A673 (cell line): ENCODE data around the gene SKI. TPM values are rescaled to one million over a fixed set of nuclear protein-coding genes. Genes with fewer than 3 reads are reported as not detected.

Source experiments
- BruUV-seq: library from RNA; stranded (reverse); fragments of 400-500 nt; replicated peaks from 2 replicates; lab custom pipeline; 2021; lab: Mats Ljungman, UMichigan
- CTCF ChIA-PET: fragments of 300-600 bp; sonication (Branson Sonifier 250); formaldehyde crosslinking; loops from one replicate; lab custom pipeline; 2022; ENCODE audit warnings: antibody characterized with exemption; lab: Charles Lee
- POLR2A ChIA-PET: fragments of 300-600 bp; sonication (Branson Sonifier 250); formaldehyde crosslinking; loops from one replicate; lab custom pipeline; 2022; ENCODE audit warnings: antibody characterized with exemption; ENCODE audit not compliant: low non-redundant PET; lab: Charles Lee
- DNase-seq: peaks from one replicate; pipeline ENCODE4 v3.0.0-alpha.2; 2015; ENCODE audit warnings: low spot score
- H3K27ac ChIP-seq: fragments of 200-600 bp; sonication (generic); 2 replicates; pipeline ENCODE4 v1.5.1; 2016; ENCODE audit warnings: mixed run types, low read depth, mild to moderate bottlenecking, mixed read lengths, antibody characterized with exemption, low read length; ENCODE audit not compliant: poor library complexity, severe bottlenecking
- H3K27me3 ChIP-seq: fragments of 200-600 bp; sonication (generic); replicated peaks from 2 replicates; pipeline ENCODE4 v1.6.1; 2017; ENCODE audit warnings: mixed run types, low read depth, mild to moderate bottlenecking, mixed read lengths, antibody characterized with exemption, low read length; ENCODE audit not compliant: insufficient read depth, poor library complexity
- H3K36me3 ChIP-seq: fragments of 200-600 bp; sonication (generic); 2 replicates; pipeline ENCODE4 v1.6.1; 2016; ENCODE audit warnings: mixed run types, mild to moderate bottlenecking, mixed read lengths, antibody characterized with exemption, low read length; ENCODE audit not compliant: insufficient read depth, poor library complexity, severe bottlenecking
- H3K4me1 ChIP-seq: fragments of 200-600 bp; sonication (generic); 2 replicates; pipeline ENCODE4 v1.6.1; 2017; ENCODE audit warnings: mixed run types, mild to moderate bottlenecking, mixed read lengths, antibody characterized with exemption, low read length; ENCODE audit not compliant: insufficient read depth, poor library complexity, severe bottlenecking
- H3K4me3 ChIP-seq: fragments of 200-600 bp; sonication (generic); 2 replicates; pipeline ENCODE4 v1.5.1; 2016; ENCODE audit warnings: low read depth, mixed run types, mild to moderate bottlenecking, mixed read lengths, low read length; ENCODE audit not compliant: poor library complexity, severe bottlenecking
- H3K9me3 ChIP-seq: fragments of 200-600 bp; sonication (generic); 2 replicates; pipeline ENCODE4 v1.6.1; 2016; ENCODE audit warnings: mixed run types, low read depth, mild to moderate bottlenecking, mixed read lengths, antibody characterized with exemption, low read length; ENCODE audit not compliant: poor library complexity, severe bottlenecking
- EZH2 ChIP-seq: fragments of 200-600 bp; sonication (generic); IDR thresholded peaks from 2 replicates; pipeline ENCODE4 v1.6.1; 2017; ENCODE audit warnings: borderline replicate concordance, low read depth, mild to moderate bottlenecking, mixed read lengths, antibody characterized with exemption, low read length; ENCODE audit not compliant: poor library complexity, severe bottlenecking
- intact Hi-C: fragments of 100-400 bp; cut with micrococcal nuclease; formaldehyde crosslinking; loops from one replicate; pipeline ENCODE4 v1.10.0; 2022; ENCODE audit not compliant: unreplicated experiment
- total RNA-seq: library from RNA; stranded (reverse); gene quantifications from 2 replicates; pipeline ENCODE4 v1.2.3, GENCODE V29; 2021
- TF ChIP-seq, protein P1 (sequence below): fragments of 300-800, 200-600 bp; sonication (generic); conservative IDR thresholded peaks from 2 replicates; pipeline ENCODE4 v1.5.1; 2017; ENCODE audit warnings: low read depth, mild to moderate bottlenecking, antibody characterized with exemption, low read length, moderate library complexity, mixed read lengths

SKI gene
- total RNA-seq, 1 experiment from 2014 or later = 88.1 TPM

DNA sequence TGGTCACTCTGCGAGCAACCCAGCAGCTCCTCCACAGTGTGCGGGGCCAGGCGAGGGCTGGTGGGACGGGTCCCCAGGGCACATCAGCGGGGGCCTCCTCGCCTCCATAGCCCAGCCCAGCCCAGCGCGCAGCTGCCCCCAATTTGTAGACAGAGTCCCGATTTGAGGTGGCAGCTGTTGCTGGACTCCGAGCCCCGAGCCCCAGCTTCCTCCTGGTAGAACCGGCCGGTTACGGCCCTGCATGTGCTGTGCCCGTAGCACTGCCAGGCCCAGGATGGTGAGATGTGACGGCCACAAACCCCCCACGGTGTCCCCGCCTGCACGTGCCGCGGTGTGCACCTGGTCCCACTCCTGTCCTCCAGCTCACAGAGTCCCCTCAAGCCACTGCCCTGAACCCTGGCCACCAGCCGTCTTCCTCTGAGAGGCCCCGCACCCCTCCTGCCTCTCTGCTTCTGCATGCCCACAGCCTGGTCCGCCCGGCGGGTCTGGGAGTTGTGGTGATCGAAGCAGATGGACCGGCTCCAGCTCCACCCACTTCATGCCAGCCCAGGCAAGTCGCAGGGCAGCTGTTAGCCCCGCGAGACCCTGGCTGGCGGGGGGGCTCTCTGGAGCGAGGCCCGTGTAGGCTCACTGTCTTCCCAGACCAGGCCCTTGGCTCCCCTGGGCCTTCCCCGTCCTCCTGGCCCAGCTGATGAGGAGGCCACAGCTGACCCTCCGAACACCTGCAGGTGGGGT, 107.8 kb downstream of the SKI start:
- Histone ChIP-seq H3K9me3 (no peaks in the 10 kb centered on the region), H3K4me3 (no peak overlapping the region), H3K27ac (no peak overlapping the region), H3K27me3 (no peaks in the 10 kb centered on the region), H3K4me1 (no peaks in the 10 kb centered on the region), H3K36me3 (no peaks in the 10 kb centered on the region)
- TF ChIP-seq, protein P1, sequence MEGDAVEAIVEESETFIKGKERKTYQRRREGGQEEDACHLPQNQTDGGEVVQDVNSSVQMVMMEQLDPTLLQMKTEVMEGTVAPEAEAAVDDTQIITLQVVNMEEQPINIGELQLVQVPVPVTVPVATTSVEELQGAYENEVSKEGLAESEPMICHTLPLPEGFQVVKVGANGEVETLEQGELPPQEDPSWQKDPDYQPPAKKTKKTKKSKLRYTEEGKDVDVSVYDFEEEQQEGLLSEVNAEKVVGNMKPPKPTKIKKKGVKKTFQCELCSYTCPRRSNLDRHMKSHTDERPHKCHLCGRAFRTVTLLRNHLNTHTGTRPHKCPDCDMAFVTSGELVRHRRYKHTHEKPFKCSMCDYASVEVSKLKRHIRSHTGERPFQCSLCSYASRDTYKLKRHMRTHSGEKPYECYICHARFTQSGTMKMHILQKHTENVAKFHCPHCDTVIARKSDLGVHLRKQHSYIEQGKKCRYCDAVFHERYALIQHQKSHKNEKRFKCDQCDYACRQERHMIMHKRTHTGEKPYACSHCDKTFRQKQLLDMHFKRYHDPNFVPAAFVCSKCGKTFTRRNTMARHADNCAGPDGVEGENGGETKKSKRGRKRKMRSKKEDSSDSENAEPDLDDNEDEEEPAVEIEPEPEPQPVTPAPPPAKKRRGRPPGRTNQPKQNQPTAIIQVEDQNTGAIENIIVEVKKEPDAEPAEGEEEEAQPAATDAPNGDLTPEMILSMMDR = no peak
- no peak for TF ChIP-seq EZH2
- POLR2A ChIA-PET = no interaction called here
- CTCF ChIA-PET = no interaction called here
- BruUV-seq = no TSS peak
- DNase-seq = no peak
- intact Hi-C loops = no loop called here

DNA sequence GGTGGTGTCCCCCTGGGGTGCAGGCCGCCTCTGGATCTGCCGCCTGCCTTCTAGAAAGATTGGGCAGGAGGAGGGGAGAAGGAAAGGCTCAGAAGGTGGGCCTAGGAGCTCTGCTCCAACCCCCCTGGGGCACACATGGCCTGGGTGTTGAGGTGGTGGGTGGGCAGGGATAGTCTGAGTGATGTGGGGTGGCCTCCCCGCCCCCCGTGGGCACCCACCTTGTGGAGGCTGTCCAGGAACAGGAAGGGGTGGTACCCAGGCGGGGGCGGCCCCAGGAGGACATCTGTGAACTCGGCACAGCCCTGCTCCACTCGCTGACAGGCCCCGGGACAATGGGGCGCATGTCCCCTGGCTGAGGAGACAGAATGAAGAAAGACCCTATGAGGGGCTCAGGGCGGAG, 108.4 kb downstream of the SKI start:
- no peaks in the 10 kb centered on the region for H3K4me1 ChIP-seq
- H3K36me3 ChIP-seq = no peaks in the 10 kb centered on the region
- H3K27me3 ChIP-seq = no peaks in the 10 kb centered on the region
- H3K27ac ChIP-seq = no peak overlapping the region
- no TSS peak for BruUV-seq
- H3K4me3 ChIP-seq = no peak overlapping the region
- no peak for DNase-seq
- H3K9me3 ChIP-seq = no peaks in the 10 kb centered on the region
- CTCF ChIA-PET = no interaction called here
- TF ChIP-seq, protein P1 = no peak
- no peak for TF ChIP-seq EZH2
- POLR2A ChIA-PET = no interaction called here
- intact Hi-C loops = no loop called here

DNA sequence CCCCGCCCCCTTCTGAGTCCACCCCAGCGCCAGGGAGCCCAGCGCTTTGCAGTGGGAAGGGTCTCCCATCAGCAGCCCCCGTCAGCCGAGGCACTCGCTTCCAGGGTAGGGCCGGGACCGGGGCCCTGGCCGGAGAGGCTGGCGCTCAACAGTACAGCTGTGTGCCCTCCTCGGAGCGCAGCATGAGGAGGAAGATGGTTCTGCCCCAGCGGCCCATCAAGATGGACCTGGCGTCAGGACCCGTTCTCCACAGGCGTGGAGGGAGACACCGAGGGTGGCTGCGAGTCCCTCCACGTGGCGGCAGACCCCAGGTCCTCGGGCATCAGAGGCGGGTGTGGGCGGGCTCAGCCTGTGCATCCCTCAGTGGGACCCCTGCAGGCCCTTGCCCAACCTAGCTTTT, 109.0 kb downstream of the SKI start:
- Histone ChIP-seq H3K36me3 (no peaks in the 10 kb centered on the region), H3K27me3 (no peaks in the 10 kb centered on the region), H3K4me1 (no peaks in the 10 kb centered on the region), H3K9me3 (no peaks in the 10 kb centered on the region), H3K4me3 (no peak overlapping the region), H3K27ac (no peak overlapping the region)
- DNase-seq = no peak
- CTCF ChIA-PET = interaction anchor here (0.8 kb wide), 1 partner anchor 123 kb away, joined by 3 read pairs; no protein-coding TSS in a partner anchor
- intact Hi-C loops = no loop called here
- BruUV-seq = no TSS peak
- no peak for TF ChIP-seq EZH2
- TF ChIP-seq, protein P1 = no peak
- POLR2A ChIA-PET = no interaction called here
